Left forelimb (tissue), 1 donor: ENCODE results near the gene ZNF620.
"Not testable (repeated sequence)": the region's sequence is repeated elsewhere in the genome, so short reads cannot be mapped to it uniquely, and the experiment has no call there.

Experiments
- DNase-seq: peaks from one replicate; pipeline ENCODE4 v3.0.0-alpha.2; 2018; ENCODE audit warnings: low spot score

ZNF620 gene

GRCh38 chr3:40502034-40502433 lies 3.8 kb upstream of the ZNF620 start:
- no peak for DNase-seq

GRCh38 chr3:40504636-40505430 lies 1.0 kb upstream of the ZNF620 start:
- DNase-seq = no peak

GRCh38 chr3:40511031-40511718 lies 5.3 kb downstream of the ZNF620 start:
- no peak for DNase-seq

GRCh38 chr3:40516201-40516600 lies 10.4 kb downstream of the ZNF620 start:
- no peak for DNase-seq

GRCh38 chr3:40518067-40518466 lies 12.2 kb downstream of the ZNF620 start:
- no peak for DNase-seq

GRCh38 chr3:40518848-40519247 lies 13.0 kb downstream of the ZNF620 start:
- no peak for DNase-seq

- DNase-seq = no peak
Measured at GRCh38 chr3:40521254-40521653, 15.4 kb downstream of the ZNF620 start.

GRCh38 chr3:40523781-40524180 lies 17.9 kb downstream of the ZNF620 start:
- DNase-seq = no peak

- no peak for DNase-seq
Measured at GRCh38 chr3:40524222-40524567, 18.4 kb downstream of the ZNF620 start.

GRCh38 chr3:40524568-40525285 lies 18.9 kb downstream of the ZNF620 start, which contains the start of gene ZNF621:
Gene ZNF621, plus strand, starts transcription at chr3:40524960. Its CDS starts 881 bp downstream, at chr3:40525841.
- peak; percentile 92 for DNase-seq

- no peak for DNase-seq
Measured at GRCh38 chr3:40528426-40528825, 22.6 kb downstream of the ZNF620 start.

- no peak for DNase-seq
Measured at GRCh38 chr3:40532252-40532651, 26.4 kb downstream of the ZNF620 start.

GRCh38 chr3:40534283-40534682 lies 28.4 kb downstream of the ZNF620 start:
- DNase-seq = no peak

GRCh38 chr3:40546816-40547215 lies 41.0 kb downstream of the ZNF620 start:
- no peak for DNase-seq

GRCh38 chr3:40550167-40550566 lies 44.3 kb downstream of the ZNF620 start:
- no peak for DNase-seq

- DNase-seq = no peak
Measured at GRCh38 chr3:40557575-40558161, 51.8 kb downstream of the ZNF620 start.

- DNase-seq = not testable (repeated sequence)
Measured at GRCh38 chr3:40562482-40562881, 56.6 kb downstream of the ZNF620 start.

GRCh38 chr3:40565629-40566028 lies 59.8 kb downstream of the ZNF620 start:
- DNase-seq = not testable (repeated sequence)

- no peak for DNase-seq
Measured at GRCh38 chr3:40566694-40567093, 60.9 kb downstream of the ZNF620 start.
